OCI-LY1 (cell line): ENCODE data around the gene GNAZ.

Source experiments
- H2AFZ ChIP-seq: fragments of 200-600 bp; sonication (generic), shearing (Covaris generic); 2 replicates; pipeline ENCODE4 v1.6.0; 2014; ENCODE audit warnings: antibody characterized with exemption, mild to moderate bottlenecking, low read length
- H3F3A ChIP-seq: fragments of 200-600 bp; sonication (generic), shearing (Covaris generic); 2 replicates; pipeline ENCODE4 v1.6.0; 2014; ENCODE audit warnings: mild to moderate bottlenecking, antibody characterized with exemption, low read length, moderate library complexity; ENCODE audit not compliant: insufficient read depth
- H3K27ac ChIP-seq: fragments of 200-600 bp; sonication (generic); 2 replicates; pipeline ENCODE4 v1.5.1; 2014; ENCODE audit warnings: low read length, mixed run types, mild to moderate bottlenecking, low read depth; ENCODE audit not compliant: poor library complexity, severe bottlenecking
- H3K27me3 ChIP-seq: fragments of 200-600 bp; sonication (generic); 2 replicates; pipeline ENCODE4 v1.6.0; 2014; ENCODE audit warnings: antibody characterized with exemption, mild to moderate bottlenecking, low read length, moderate library complexity; ENCODE audit not compliant: insufficient read depth
- H3K36me3 ChIP-seq: fragments of 200-600 bp; sonication (generic); 2 replicates; pipeline ENCODE4 v1.6.1; 2014; ENCODE audit warnings: mild to moderate bottlenecking, antibody characterized with exemption, low read length, moderate library complexity, mixed read lengths; ENCODE audit not compliant: insufficient read depth
- H3K4me1 ChIP-seq: fragments of 200-600 bp; sonication (generic); 2 replicates; pipeline ENCODE4 v1.5.1; 2014; ENCODE audit warnings: mild to moderate bottlenecking, low read length, moderate library complexity; ENCODE audit not compliant: insufficient read depth, severe bottlenecking
- H3K4me2 ChIP-seq: fragments of 200-600 bp; sonication (generic), shearing (Covaris generic); 2 replicates; pipeline ENCODE4 v1.6.1; 2014; ENCODE audit warnings: low read length
- H3K4me3 ChIP-seq: fragments of 200-600 bp; sonication (generic); 2 replicates; pipeline ENCODE4 v1.5.1; 2014; ENCODE audit warnings: low read length, low read depth, mild to moderate bottlenecking, mixed read lengths; ENCODE audit not compliant: poor library complexity, severe bottlenecking
- H3K79me2 ChIP-seq: fragments of 200-600 bp; shearing (Covaris generic); 2 replicates; pipeline ENCODE4 v1.6.1; 2016; ENCODE audit warnings: mixed run types, low read length, mixed read lengths; ENCODE audit not compliant: insufficient read depth
- H3K9ac ChIP-seq: fragments of 200-600 bp; sonication (generic), shearing (Covaris generic); 2 replicates; pipeline ENCODE4 v1.6.1; 2014; ENCODE audit warnings: mild to moderate bottlenecking, low read length, mixed read lengths
- H3K9me2 ChIP-seq: fragments of 200-600 bp; sonication (generic), shearing (Covaris generic); 2 replicates; pipeline ENCODE4 v1.6.1; 2014; ENCODE audit warnings: low read depth, mild to moderate bottlenecking, low read length, mixed read lengths
- H3K9me3 ChIP-seq: fragments of 200-600 bp; shearing (Covaris generic); 2 replicates; pipeline ENCODE4 v1.6.1; 2014; ENCODE audit warnings: low read length, mixed read lengths
- H4K20me1 ChIP-seq: fragments of 200-600 bp; sonication (generic), shearing (Covaris generic); 2 replicates; pipeline ENCODE4 v1.6.0; 2016; ENCODE audit warnings: mild to moderate bottlenecking, low read length; ENCODE audit not compliant: insufficient read depth
- EZH2 ChIP-seq: fragments of 200-600 bp; sonication (generic), shearing (Covaris generic); IDR thresholded peaks from 2 replicates; pipeline ENCODE4 v1.8.0; 2017; ENCODE audit warnings: borderline replicate concordance, mixed run types, mild to moderate bottlenecking, antibody characterized with exemption, low read length, moderate library complexity, mixed read lengths
- TF ChIP-seq, protein P1 (sequence below): fragments of 200-600 bp; sonication (generic), shearing (Covaris generic); IDR thresholded peaks from 2 replicates; pipeline ENCODE4 v1.5.1; 2017; ENCODE audit warnings: mild to moderate bottlenecking, antibody characterized with exemption, low read length, moderate library complexity, mixed read lengths

Gene GNAZ

DNA sequence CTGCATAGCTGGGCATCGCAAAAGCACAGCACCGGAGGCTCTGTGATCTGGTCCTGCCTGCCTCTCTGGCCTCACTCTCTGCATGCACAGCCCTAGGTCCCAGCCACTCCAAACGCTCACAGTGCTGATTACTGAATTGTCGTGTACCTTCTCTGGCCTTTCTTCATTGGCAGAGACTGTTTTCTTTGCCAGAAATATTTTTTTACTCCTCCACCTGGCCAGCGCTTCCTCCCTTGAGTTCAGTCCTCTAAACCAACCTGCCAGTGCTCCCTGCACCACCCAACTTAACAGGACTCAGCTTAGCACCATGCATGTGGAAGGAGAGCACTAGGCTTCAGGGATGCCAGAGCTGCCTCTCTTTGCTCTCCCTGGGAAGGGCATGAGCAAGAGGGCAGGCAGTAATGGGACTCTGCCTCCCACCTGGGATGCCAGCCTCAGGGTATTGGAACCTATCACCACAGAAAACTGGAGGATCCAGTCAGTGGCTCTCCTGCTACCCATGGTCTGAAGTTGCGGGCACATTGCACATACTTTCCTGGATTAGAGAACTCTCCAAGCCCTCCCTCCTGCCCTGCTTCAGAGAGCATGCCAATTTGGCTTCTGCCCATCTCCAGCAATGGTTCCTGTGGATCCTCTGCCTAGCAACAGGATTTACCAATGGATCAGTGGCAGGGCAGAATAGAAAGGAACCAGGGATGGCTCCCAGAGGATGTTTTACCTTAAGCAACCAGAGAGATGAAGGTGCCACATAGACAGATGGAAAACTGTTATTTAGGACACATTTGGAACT lies 37.0 kb upstream of the GNAZ start:
- H3K9ac ChIP-seq = no peak overlapping the region
- TF ChIP-seq, protein P1, sequence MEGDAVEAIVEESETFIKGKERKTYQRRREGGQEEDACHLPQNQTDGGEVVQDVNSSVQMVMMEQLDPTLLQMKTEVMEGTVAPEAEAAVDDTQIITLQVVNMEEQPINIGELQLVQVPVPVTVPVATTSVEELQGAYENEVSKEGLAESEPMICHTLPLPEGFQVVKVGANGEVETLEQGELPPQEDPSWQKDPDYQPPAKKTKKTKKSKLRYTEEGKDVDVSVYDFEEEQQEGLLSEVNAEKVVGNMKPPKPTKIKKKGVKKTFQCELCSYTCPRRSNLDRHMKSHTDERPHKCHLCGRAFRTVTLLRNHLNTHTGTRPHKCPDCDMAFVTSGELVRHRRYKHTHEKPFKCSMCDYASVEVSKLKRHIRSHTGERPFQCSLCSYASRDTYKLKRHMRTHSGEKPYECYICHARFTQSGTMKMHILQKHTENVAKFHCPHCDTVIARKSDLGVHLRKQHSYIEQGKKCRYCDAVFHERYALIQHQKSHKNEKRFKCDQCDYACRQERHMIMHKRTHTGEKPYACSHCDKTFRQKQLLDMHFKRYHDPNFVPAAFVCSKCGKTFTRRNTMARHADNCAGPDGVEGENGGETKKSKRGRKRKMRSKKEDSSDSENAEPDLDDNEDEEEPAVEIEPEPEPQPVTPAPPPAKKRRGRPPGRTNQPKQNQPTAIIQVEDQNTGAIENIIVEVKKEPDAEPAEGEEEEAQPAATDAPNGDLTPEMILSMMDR = no peak
- no peak for TF ChIP-seq EZH2
- no peaks in the 10 kb centered on the region for H3K9me2 ChIP-seq
- H3K4me1 ChIP-seq = peaks cover 23% of the 10 kb centered on the region
- no peaks in the 10 kb centered on the region for H3F3A ChIP-seq
- H4K20me1 ChIP-seq = no peaks in the 10 kb centered on the region
- H3K4me2 ChIP-seq = no peak overlapping the region
- no peak overlapping the region for H2AFZ ChIP-seq
- no peaks in the 10 kb centered on the region for H3K79me2 ChIP-seq
- no peak overlapping the region for H3K4me3 ChIP-seq
- H3K27me3 ChIP-seq = no peaks in the 10 kb centered on the region
- H3K36me3 ChIP-seq = no peaks in the 10 kb centered on the region
- H3K27ac ChIP-seq = no peak overlapping the region
- H3K9me3 ChIP-seq = no peaks in the 10 kb centered on the region

DNA sequence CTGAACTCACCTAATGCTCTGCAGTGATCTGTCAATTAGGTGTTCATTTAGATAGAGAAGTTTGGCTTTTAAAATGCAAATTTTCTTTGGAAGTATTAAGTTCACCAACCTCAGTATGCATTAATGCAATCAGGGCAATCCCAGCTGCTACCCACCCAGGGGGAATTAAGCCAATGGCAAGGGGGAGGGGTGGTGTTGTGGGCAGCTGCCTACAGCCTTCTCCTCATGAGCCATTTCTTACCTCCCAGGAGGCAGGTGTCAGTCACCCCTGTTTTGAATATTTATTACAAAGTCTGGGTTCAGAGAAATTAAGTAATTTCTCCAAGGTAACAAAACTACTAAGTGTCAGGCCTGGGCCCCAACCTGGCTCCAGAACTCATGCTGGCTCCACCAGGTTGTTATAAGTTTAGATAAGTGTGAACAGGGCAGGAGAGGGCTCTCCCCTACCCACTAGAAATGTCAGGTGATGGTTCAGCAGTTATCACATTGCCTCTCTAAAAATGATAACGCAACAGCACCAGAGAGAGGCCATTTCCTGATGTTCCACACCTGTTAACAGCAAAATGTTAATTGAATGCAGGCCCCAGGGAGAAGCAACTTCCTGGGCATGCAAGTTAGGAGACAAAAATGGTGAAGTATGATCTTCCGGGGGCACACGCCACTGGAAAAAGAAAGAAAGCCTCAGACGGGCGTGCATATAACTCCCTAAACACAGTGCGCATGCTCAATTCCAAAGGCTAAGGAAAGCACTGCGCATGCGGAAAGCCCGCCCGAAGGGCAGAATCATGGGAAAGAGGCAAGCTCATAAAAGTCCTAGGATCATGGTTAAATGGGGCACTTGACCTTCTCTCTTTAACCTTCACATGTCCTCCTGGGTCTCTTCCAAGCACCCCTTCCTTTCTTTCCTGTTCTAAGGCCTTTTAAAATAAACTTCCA lies 35.4 kb upstream of the GNAZ start:
- H4K20me1 ChIP-seq = no peaks in the 10 kb centered on the region
- H3K9ac ChIP-seq = no peak overlapping the region
- no peak overlapping the region for H3K27ac ChIP-seq
- TF ChIP-seq, protein P1 = no peak
- TF ChIP-seq EZH2 = no peak
- H2AFZ ChIP-seq = peak overlapping the region; percentile 56; the same call in 1 of the 2 replicates
- H3K27me3 ChIP-seq = no peaks in the 10 kb centered on the region
- H3K79me2 ChIP-seq = no peaks in the 10 kb centered on the region
- no peaks in the 10 kb centered on the region for H3F3A ChIP-seq
- no peaks in the 10 kb centered on the region for H3K36me3 ChIP-seq
- H3K9me2 ChIP-seq = no peaks in the 10 kb centered on the region
- no peak overlapping the region for H3K4me3 ChIP-seq
- H3K4me1 ChIP-seq = peaks cover 23% of the 10 kb centered on the region
- H3K9me3 ChIP-seq = no peaks in the 10 kb centered on the region
- peak overlapping the region; percentile 24; the same call in 1 of the 2 replicates for H3K4me2 ChIP-seq

- no peaks in the 10 kb centered on the region for H3K36me3 ChIP-seq
- no peaks in the 10 kb centered on the region for H3K9me2 ChIP-seq
- no peaks in the 10 kb centered on the region for H3K79me2 ChIP-seq
- peak overlapping the region; percentile 6; the same call in 1 of the 2 replicates for H2AFZ ChIP-seq
- H4K20me1 ChIP-seq = no peaks in the 10 kb centered on the region
- H3K9me3 ChIP-seq = no peaks in the 10 kb centered on the region
- H3K4me2 ChIP-seq = no peak overlapping the region
- no peak overlapping the region for H3K27ac ChIP-seq
- no peak overlapping the region for H3K9ac ChIP-seq
- no peak overlapping the region for H3K4me3 ChIP-seq
- TF ChIP-seq EZH2 = no peak
- TF ChIP-seq, protein P1 = no peak
- H3F3A ChIP-seq = no peaks in the 10 kb centered on the region
- H3K27me3 ChIP-seq = no peaks in the 10 kb centered on the region
- peaks cover 23% of the 10 kb centered on the region for H3K4me1 ChIP-seq
Measured at GRCh38 chr22:23035557-23036277, 34.6 kb upstream of the GNAZ start.
